ENCODE results near the gene LOXHD1.
A peak's percentile ranks its signal among the peaks of the same experiment; 100 is the strongest.

Gene LOXHD1

GRCh38 chr18:46439037-46439436 is 218.0 kb downstream of the LOXHD1 start:
- no peaks in the 10 kb centered on the region for H3K9me3 ChIP-seq (ENCODE audit: control insufficient read depth, insufficient read depth, low read length)
- H3K4me1 ChIP-seq (ENCODE audit: control insufficient read depth, insufficient read depth, low read length), result no peaks in the 10 kb centered on the region
- DNase-seq (ENCODE audit: low read depth, low spot score), result no peak
- no peak overlapping the region for H3K27ac ChIP-seq (ENCODE audit: low read length)
- no peak overlapping the region for H3K4me3 ChIP-seq (ENCODE audit: low read length)
- no peaks in the 10 kb centered on the region for H3K27me3 ChIP-seq (ENCODE audit: control insufficient read depth, insufficient read depth, low read length)
- WGBS (ENCODE audit: insufficient coverage, insufficient read length), result no CpG with 5 or more reads among the region's 4 CpGs
- no peaks in the 10 kb centered on the region for H3K36me3 ChIP-seq (ENCODE audit: control insufficient read depth, insufficient read depth, low read length)

DNA sequence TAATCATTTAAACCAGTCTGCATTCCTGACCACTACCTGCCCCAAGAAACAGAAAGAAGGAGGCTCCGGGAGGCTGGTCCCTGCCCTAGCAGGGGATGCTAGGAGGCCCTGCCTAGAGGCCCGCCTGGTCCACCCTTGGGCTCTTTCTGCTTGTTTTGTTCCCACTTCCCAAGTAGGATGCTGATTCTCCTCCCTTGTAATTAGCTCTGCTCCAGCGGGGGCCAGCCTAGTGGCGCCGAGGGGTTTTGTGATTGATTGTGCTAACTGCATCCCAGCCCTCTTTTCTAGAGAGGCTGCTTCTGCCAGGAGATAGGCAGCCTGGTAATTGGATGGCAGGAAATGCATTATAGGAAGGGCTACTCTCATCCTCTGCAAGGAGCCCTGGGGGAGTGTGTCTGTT is 220.0 kb downstream of the LOXHD1 start:
- DNase-seq (ENCODE audit: low read depth, low spot score), result no peak
- Histone ChIP-seq H3K9me3 (ENCODE audit: control insufficient read depth, insufficient read depth, low read length) (no peaks in the 10 kb centered on the region), H3K36me3 (ENCODE audit: control insufficient read depth, insufficient read depth, low read length) (no peaks in the 10 kb centered on the region), H3K27ac (ENCODE audit: low read length) (no peak overlapping the region), H3K27me3 (ENCODE audit: control insufficient read depth, insufficient read depth, low read length) (no peaks in the 10 kb centered on the region), H3K4me3 (ENCODE audit: low read length) (no peak overlapping the region), H3K4me1 (ENCODE audit: control insufficient read depth, insufficient read depth, low read length) (peaks cover 3% of the 10 kb centered on the region; the same call in 1 of the 2 replicates)
- no CpG with 5 or more reads among the region's 5 CpGs for WGBS (ENCODE audit: insufficient coverage, insufficient read length)

DNA sequence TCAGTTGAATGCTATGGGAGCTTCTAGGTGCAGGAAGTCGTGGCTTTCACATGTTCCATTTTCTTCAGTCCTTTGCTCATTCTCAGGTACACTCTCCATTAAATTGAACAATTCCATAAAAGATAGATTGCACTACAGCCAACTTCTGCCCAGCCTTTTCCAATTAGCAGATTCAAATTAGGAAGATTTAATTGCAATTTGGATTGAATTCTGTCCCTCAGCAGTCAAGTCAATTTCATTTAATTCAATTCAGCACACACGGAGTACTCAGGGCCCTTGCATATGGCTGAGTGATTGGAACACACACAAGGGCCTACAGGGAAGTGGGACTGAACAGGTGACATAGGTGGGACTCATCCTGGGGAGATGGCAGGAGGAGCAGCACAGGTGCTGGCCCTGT is 220.4 kb downstream of the LOXHD1 start:
- peaks cover 4% of the 10 kb centered on the region; the same call in 1 of the 2 replicates for H3K4me1 ChIP-seq (ENCODE audit: control insufficient read depth, insufficient read depth, low read length)
- DNase-seq (ENCODE audit: low read depth, low spot score), result no peak
- no peak overlapping the region for H3K27ac ChIP-seq (ENCODE audit: low read length)
- H3K4me3 ChIP-seq (ENCODE audit: low read length), result no peak overlapping the region
- no CpG with 5 or more reads among the region's 2 CpGs for WGBS (ENCODE audit: insufficient coverage, insufficient read length)
- no peaks in the 10 kb centered on the region for H3K9me3 ChIP-seq (ENCODE audit: control insufficient read depth, insufficient read depth, low read length)
- no peaks in the 10 kb centered on the region for H3K27me3 ChIP-seq (ENCODE audit: control insufficient read depth, insufficient read depth, low read length)
- H3K36me3 ChIP-seq (ENCODE audit: control insufficient read depth, insufficient read depth, low read length), result no peaks in the 10 kb centered on the region

- Histone ChIP-seq H3K4me3 (ENCODE audit: low read length) (no peak overlapping the region), H3K27me3 (ENCODE audit: control insufficient read depth, insufficient read depth, low read length) (no peaks in the 10 kb centered on the region), H3K36me3 (ENCODE audit: control insufficient read depth, insufficient read depth, low read length) (no peaks in the 10 kb centered on the region), H3K4me1 (ENCODE audit: control insufficient read depth, insufficient read depth, low read length) (peaks cover 5% of the 10 kb centered on the region; the same call in 1 of the 2 replicates), H3K9me3 (ENCODE audit: control insufficient read depth, insufficient read depth, low read length) (no peaks in the 10 kb centered on the region), H3K27ac (ENCODE audit: low read length) (no peak overlapping the region)
- no CpG with 5 or more reads among the region's 9 CpGs for WGBS (ENCODE audit: insufficient coverage, insufficient read length)
- DNase-seq (ENCODE audit: low read depth, low spot score), result no peak
Observed at GRCh38 chr18:46435031-46435430, 222.0 kb downstream of the LOXHD1 start.

DNA sequence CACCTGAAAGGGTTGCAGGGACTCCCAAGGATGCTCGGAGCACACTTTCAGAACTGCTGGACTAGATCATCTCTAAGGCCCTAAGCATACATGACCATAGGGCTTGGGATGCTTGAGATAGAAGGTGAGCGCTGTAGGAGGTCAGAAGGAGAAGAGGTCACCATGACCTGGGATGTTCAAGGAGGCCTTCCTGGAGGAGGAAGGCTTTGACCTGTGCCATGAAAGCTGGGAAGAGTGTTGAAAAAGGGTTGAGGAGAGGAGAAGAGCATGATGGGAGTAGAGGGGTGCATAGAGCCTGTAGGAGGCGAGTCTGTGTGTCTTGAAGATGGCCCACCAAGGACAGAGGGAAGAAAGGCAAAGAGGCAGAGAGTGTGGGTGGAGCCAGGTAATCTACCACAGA is 222.4 kb downstream of the LOXHD1 start:
- WGBS (ENCODE audit: insufficient coverage, insufficient read length), result no CpG with 5 or more reads among the region's 3 CpGs
- Histone ChIP-seq H3K4me1 (ENCODE audit: control insufficient read depth, insufficient read depth, low read length) (peaks cover 5% of the 10 kb centered on the region; the same call in 1 of the 2 replicates), H3K9me3 (ENCODE audit: control insufficient read depth, insufficient read depth, low read length) (no peaks in the 10 kb centered on the region), H3K36me3 (ENCODE audit: control insufficient read depth, insufficient read depth, low read length) (no peaks in the 10 kb centered on the region), H3K27ac (ENCODE audit: low read length) (no peak overlapping the region), H3K4me3 (ENCODE audit: low read length) (no peak overlapping the region), H3K27me3 (ENCODE audit: control insufficient read depth, insufficient read depth, low read length) (no peaks in the 10 kb centered on the region)
- DNase-seq (ENCODE audit: low read depth, low spot score), result no peak

DNA sequence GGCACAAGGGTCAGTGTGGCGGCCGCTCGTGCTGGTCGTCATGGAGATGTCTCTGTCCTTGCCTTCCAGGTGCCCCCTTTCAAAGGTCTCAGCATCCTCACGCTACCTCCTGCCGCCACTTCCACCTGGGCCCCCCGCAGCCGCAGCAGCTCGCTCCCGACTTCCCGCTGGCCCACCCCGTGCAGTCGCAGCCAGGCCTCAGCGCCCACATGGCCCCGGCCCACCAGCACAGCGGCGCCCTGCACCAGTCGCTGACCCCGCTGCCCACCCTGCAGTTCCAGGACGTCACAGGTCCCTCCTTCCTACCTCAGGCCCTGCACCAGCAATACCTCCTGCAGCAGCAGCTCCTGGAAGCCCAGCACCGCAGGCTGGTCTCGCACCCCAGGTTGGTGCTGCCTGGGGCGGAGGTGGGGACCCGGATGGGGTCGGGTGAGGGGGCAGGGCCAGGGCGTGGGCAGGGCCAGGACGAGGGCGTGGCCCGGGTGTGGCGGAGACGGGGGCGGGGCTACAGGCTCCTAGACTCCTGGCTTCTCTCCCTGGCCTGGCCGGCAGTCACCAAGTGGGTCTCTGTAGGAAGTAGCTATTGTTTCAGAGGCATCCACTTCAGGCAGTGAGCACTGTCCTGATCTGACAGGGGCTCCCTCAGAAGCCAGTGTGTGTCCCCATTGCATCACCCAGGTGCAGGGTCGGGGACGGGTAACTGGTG is 223.7 kb downstream of the LOXHD1 start:
- Histone ChIP-seq H3K36me3 (ENCODE audit: control insufficient read depth, insufficient read depth, low read length) (no peaks in the 10 kb centered on the region), H3K4me3 (ENCODE audit: low read length) (peak overlapping the region; percentile 32; the same call in 1 of the 2 replicates), H3K9me3 (ENCODE audit: control insufficient read depth, insufficient read depth, low read length) (no peaks in the 10 kb centered on the region), H3K27me3 (ENCODE audit: control insufficient read depth, insufficient read depth, low read length) (no peaks in the 10 kb centered on the region), H3K4me1 (ENCODE audit: control insufficient read depth, insufficient read depth, low read length) (peaks cover 5% of the 10 kb centered on the region; the same call in 1 of the 2 replicates), H3K27ac (ENCODE audit: low read length) (no peak overlapping the region)
- WGBS (ENCODE audit: insufficient coverage, insufficient read length), result no CpG with 5 or more reads among the region's 35 CpGs
- peak; percentile 66 for DNase-seq (ENCODE audit: low read depth, low spot score)

- no peak for DNase-seq (ENCODE audit: low read depth, low spot score)
- WGBS (ENCODE audit: insufficient coverage, insufficient read length), result no CpG with 5 or more reads among the region's 4 CpGs
Observed at GRCh38 chr18:46431522-46432171, 225.4 kb downstream of the LOXHD1 start.

GRCh38 chr18:46429649-46430224 is 227.3 kb downstream of the LOXHD1 start:
- Histone ChIP-seq H3K9me3 (ENCODE audit: control insufficient read depth, insufficient read depth, low read length) (no peaks in the 10 kb centered on the region), H3K4me1 (ENCODE audit: control insufficient read depth, insufficient read depth, low read length) (peaks cover 5% of the 10 kb centered on the region), H3K27me3 (ENCODE audit: control insufficient read depth, insufficient read depth, low read length) (no peaks in the 10 kb centered on the region), H3K27ac (ENCODE audit: low read length) (no peak overlapping the region), H3K4me3 (ENCODE audit: low read length) (no peak overlapping the region), H3K36me3 (ENCODE audit: control insufficient read depth, insufficient read depth, low read length) (no peaks in the 10 kb centered on the region)
- no CpG with 5 or more reads among the region's 2 CpGs for WGBS (ENCODE audit: insufficient coverage, insufficient read length)
- DNase-seq (ENCODE audit: low read depth, low spot score), result no peak

More at GRCh38 chr18:46431522-46432171, 225.4 kb downstream of the LOXHD1 start:
- no peaks in the 10 kb centered on the region for H3K9me3 ChIP-seq (ENCODE audit: control insufficient read depth, insufficient read depth, low read length)
- peaks cover 5% of the 10 kb centered on the region; the same call in 1 of the 2 replicates for H3K4me1 ChIP-seq (ENCODE audit: control insufficient read depth, insufficient read depth, low read length)
- no peaks in the 10 kb centered on the region for H3K36me3 ChIP-seq (ENCODE audit: control insufficient read depth, insufficient read depth, low read length)
- no peak overlapping the region for H3K4me3 ChIP-seq (ENCODE audit: low read length)
- H3K27ac ChIP-seq (ENCODE audit: low read length), result no peak overlapping the region
- H3K27me3 ChIP-seq (ENCODE audit: control insufficient read depth, insufficient read depth, low read length), result no peaks in the 10 kb centered on the region

DNA sequence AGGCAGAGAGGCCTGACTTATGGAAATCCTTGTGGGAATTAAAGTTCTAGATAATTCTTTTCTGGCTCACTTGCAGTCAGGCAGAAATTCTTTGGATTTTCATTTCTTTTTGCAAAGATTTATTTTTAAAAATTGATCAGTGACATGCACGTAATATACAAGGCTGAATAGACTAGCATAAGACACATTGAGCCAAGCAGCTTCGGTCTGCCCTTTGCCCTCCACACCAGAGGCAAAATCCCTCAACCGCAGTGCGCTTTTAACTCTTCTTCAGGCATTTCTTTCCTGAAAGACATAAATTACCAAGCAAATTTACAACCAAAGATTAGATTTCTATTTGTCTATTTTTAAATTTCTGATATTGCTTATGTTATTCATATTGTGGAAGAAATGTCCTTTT is 227.9 kb downstream of the LOXHD1 start:
- DNase-seq (ENCODE audit: low read depth, low spot score), result no peak
- no peaks in the 10 kb centered on the region for H3K36me3 ChIP-seq (ENCODE audit: control insufficient read depth, insufficient read depth, low read length)
- no peaks in the 10 kb centered on the region for H3K9me3 ChIP-seq (ENCODE audit: control insufficient read depth, insufficient read depth, low read length)
- no peaks in the 10 kb centered on the region for H3K27me3 ChIP-seq (ENCODE audit: control insufficient read depth, insufficient read depth, low read length)
- WGBS (ENCODE audit: insufficient coverage, insufficient read length), result no CpG with 5 or more reads among the region's 4 CpGs
- peaks cover 7% of the 10 kb centered on the region for H3K4me1 ChIP-seq (ENCODE audit: control insufficient read depth, insufficient read depth, low read length)
- no peak overlapping the region for H3K27ac ChIP-seq (ENCODE audit: low read length)
- no peak overlapping the region for H3K4me3 ChIP-seq (ENCODE audit: low read length)

- no peak for DNase-seq (ENCODE audit: low read depth, low spot score)
- Histone ChIP-seq H3K27me3 (ENCODE audit: control insufficient read depth, insufficient read depth, low read length) (no peaks in the 10 kb centered on the region), H3K9me3 (ENCODE audit: control insufficient read depth, insufficient read depth, low read length) (no peaks in the 10 kb centered on the region), H3K36me3 (ENCODE audit: control insufficient read depth, insufficient read depth, low read length) (no peaks in the 10 kb centered on the region), H3K4me1 (ENCODE audit: control insufficient read depth, insufficient read depth, low read length) (peaks cover 7% of the 10 kb centered on the region), H3K27ac (ENCODE audit: low read length) (no peak overlapping the region), H3K4me3 (ENCODE audit: low read length) (no peak overlapping the region)
- no CpG with 5 or more reads among the region's 3 CpGs for WGBS (ENCODE audit: insufficient coverage, insufficient read length)
Observed at GRCh38 chr18:46428368-46428767, 228.7 kb downstream of the LOXHD1 start.

Measured in iPS DF 6.9 (cell line).